ENCODE measurements around the gene NR3C1.

DNA sequence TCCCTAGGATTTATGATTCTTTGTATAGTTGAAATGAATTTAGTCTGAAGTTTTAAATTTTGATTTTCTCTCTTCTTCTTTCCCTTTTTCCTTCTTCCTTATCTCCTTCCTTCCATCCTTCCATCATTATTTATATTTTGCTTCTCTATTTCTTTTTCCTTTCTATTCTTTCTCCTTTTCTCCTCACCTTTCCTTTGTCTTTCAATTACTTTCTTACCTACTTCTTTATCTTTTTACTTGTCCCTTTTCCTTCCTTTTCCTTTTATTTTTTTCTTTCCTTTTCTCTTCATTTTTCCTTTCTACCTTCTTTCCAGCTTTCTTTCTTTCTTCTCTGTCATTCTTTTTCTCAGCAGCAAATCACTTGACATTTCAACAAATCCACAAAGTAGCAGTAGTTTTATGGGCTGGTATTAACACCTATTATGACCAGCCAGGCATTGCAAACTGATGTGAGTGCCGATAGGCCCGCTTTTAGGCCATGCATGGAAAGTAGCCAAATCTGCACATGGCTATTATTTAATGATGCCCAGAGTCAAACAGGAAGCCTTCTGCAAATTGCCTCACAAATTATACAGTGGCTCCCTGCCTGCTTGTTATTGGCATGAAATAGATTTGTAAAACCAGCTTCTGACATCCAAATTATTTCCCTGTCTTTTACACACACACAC, 37.1 kb upstream of the NR3C1 start:
- TF ChIP-seq, protein P1, sequence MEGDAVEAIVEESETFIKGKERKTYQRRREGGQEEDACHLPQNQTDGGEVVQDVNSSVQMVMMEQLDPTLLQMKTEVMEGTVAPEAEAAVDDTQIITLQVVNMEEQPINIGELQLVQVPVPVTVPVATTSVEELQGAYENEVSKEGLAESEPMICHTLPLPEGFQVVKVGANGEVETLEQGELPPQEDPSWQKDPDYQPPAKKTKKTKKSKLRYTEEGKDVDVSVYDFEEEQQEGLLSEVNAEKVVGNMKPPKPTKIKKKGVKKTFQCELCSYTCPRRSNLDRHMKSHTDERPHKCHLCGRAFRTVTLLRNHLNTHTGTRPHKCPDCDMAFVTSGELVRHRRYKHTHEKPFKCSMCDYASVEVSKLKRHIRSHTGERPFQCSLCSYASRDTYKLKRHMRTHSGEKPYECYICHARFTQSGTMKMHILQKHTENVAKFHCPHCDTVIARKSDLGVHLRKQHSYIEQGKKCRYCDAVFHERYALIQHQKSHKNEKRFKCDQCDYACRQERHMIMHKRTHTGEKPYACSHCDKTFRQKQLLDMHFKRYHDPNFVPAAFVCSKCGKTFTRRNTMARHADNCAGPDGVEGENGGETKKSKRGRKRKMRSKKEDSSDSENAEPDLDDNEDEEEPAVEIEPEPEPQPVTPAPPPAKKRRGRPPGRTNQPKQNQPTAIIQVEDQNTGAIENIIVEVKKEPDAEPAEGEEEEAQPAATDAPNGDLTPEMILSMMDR (conservative IDR thresholded peaks at IDR 0.05 in 1 of 2, IDR thresholded peaks at IDR 0.05 in 1 of 2; ENCODE audit: extremely low read depth in 1 of 2, insufficient read depth in 1 of 2, low read depth in 1 of 2, low read length in 2 of 2) = no peak
- TF ChIP-seq EZH2 (IDR thresholded peaks at IDR 0.05; ENCODE audit: borderline replicate concordance, low read length) = no peak
